HG03280 (cell line): Measurements from ENCODE around the gene UBE2E2.
A peak's percentile ranks its signal among the peaks of the same experiment; 100 is the strongest.

Source experiments
- ATAC-seq: cut with Tn5 transposase; IDR thresholded peaks from one replicate; pipeline ENCODE4 v1.9.1; 2021; ENCODE audit warnings: mild to moderate bottlenecking, moderate library complexity; ENCODE audit not compliant: unreplicated experiment

The UBE2E2 gene

GRCh38 chr3:23272820-23273219 lies 69.7 kb downstream of the UBE2E2 start:
- no peak for ATAC-seq

- ATAC-seq, result no peak
Measured at GRCh38 chr3:23275061-23275460, 71.9 kb downstream of the UBE2E2 start.

- ATAC-seq, result no peak
Measured at GRCh38 chr3:23275814-23276213, 72.7 kb downstream of the UBE2E2 start.

DNA sequence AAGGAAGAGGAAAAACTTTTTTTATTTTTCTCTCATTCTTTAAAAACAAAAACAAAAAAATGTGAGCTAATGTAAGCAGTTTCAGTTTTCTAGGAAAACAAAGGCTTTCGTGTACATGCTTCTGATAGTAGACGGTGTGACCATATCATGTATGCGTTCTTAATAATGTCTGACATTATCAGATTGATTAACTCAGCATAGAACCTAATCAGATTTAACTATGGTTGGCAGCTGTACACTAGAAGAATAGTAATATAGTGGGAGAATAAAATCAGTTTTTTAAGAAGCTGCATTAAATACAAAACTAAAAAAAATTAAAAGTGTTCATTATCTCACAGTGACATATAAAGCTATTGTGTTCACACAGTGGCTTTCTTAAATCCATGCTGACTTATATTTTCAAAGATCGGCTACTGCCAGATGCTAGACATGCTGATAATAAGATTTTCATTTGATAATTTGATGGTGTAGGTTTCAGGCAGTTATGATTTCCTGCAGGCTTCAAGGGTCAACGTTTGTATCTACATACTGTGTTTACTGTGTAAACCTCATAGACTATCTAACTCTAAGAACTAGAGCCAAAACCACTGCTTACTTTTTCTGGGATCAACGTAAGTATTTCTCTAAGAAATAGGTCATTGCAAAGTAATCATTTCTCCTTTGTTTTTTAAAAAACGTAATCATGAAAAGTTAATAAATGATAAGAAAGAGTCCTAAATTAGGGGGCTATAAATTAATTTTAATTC lies 74.0 kb downstream of the UBE2E2 start:
- no peak for ATAC-seq

- ATAC-seq, result no peak
Measured at GRCh38 chr3:23277688-23278087, 74.6 kb downstream of the UBE2E2 start.

- ATAC-seq, result no peak
Measured at GRCh38 chr3:23283625-23284024, 80.5 kb downstream of the UBE2E2 start.

GRCh38 chr3:23288286-23288685 lies 85.2 kb downstream of the UBE2E2 start:
- ATAC-seq, result no peak

DNA sequence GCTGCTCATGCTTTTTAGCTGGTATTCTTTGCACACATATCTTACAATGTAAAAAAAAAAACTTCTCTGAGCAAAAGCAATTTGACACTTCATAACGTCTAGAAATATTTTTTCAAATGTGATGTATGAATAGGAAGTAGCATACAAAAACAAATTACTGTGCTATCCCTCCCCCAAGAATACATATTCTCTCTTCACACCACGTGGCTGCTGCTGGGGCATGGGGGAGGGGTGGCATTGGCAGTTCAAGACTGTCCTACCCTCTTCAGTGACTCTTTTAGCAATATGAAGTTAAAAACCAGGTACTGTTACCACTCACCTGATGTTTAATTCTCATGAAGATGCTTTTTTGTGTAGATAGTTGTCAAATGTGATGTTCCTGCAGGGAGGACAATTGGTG lies 85.6 kb downstream of the UBE2E2 start:
- ATAC-seq, result no peak

DNA sequence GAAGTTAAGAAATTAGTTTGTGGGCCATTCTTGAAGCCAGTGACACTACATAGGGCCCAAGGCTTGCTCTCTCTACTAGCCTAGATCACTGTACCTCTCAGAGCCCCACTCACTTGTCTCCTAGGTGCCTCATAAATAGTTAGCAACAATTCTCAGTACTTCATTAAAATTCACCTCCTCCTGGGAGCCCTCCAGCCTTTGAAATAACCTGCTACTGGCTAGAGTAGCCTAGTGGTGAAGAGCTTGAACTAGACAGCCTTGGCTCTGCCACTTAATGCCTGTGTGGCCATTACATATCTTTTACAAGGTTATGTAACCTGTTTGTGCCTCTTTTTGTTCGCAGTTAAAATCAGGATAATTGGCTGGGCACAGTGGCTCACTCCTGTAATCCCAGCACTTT lies 89.3 kb downstream of the UBE2E2 start:
- ATAC-seq, result no peak

DNA sequence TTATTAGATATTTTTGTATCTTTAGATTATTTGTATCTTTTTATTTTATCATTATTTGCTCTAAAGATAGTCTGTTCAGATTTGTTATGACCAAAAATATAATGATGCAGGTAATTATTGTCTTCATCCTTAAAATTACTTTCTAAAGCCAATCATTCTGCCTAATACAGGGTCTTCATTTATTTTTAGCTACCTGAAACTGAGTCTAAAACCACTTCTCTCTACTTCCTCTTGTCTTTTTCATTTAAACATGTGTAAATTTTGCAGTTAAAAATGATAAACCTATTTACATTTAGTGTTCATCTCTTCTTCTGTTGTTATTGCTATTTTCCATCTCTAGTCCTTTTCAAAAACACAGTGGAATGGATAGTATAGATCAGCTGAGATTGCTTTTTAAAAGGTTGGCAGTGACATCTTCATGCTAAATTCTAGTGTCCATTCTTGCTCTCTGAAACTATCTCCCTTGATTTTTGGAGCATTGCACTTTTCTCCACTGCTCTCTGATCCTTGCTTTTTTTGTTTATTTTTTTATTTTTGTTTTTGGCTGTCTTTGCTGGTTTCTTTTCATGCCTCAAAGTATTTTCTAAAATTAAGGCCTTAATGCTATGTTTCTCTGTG lies 91.8 kb downstream of the UBE2E2 start:
- ATAC-seq, result peak; percentile 47

- ATAC-seq, result no peak
Measured at GRCh38 chr3:23301819-23302218, 98.7 kb downstream of the UBE2E2 start.

GRCh38 chr3:23302271-23302670 lies 99.1 kb downstream of the UBE2E2 start:
- no peak for ATAC-seq

DNA sequence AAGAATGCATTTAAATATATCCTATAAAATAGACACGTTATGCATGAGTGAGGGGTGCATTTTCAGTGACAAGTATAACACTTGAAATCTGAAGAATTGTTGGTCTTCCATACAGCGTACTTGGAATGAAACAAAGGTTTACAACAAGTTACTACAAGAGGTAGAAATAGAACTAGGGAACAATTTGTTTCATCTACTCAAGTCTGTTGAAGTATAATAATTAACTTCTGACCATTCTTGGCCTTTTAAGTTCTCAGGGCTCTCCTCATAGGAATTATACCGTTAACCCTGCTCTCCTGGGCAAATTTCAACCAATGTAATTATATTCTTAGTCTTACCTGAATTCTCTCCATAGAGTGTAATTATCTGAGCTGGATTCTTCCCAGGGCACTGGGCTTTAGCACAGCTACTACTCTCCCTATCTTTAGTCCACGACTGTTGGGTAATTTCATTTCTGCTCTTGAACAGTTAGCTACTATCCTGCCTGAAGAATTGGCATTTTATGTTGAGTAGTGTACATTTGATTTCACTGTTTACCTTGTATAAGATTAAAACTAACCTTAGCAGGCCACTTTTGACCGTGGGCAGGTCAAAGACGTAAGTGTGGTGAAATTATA lies 100.6 kb downstream of the UBE2E2 start:
- ATAC-seq, result no peak

- no peak for ATAC-seq
Measured at GRCh38 chr3:23304424-23304823, 101.3 kb downstream of the UBE2E2 start.

DNA sequence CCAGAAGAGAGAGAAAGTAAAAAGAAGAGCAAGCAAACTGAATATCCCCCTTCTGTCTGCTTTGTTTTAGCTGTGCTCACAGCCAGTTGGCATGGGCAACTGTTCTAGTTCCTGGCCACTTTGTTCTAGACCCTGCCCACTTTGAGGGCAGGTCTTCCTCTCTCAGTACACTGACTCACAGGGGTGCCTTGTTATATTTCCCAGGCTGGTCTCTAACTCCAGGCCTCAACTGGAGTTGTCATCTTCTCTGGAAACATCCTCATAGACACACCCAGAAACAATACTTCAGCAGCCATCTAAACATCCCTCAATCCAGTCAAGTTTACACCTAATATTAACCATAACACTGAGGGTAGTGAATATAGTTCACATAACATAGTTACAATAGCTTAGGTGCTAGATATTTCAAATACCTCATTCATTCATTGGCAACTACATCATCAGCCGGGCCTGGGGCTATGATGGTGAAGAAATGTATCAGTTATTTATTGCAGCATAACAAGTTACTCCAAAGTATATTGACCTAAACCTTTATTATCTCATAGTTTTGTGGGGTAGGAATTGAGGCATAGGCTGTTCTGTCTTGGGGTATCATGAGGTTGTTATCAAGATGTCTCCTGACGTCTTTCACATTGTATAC lies 106.0 kb downstream of the UBE2E2 start:
- ATAC-seq, result no peak

- ATAC-seq, result no peak
Measured at GRCh38 chr3:23312866-23313265, 109.7 kb downstream of the UBE2E2 start.

DNA sequence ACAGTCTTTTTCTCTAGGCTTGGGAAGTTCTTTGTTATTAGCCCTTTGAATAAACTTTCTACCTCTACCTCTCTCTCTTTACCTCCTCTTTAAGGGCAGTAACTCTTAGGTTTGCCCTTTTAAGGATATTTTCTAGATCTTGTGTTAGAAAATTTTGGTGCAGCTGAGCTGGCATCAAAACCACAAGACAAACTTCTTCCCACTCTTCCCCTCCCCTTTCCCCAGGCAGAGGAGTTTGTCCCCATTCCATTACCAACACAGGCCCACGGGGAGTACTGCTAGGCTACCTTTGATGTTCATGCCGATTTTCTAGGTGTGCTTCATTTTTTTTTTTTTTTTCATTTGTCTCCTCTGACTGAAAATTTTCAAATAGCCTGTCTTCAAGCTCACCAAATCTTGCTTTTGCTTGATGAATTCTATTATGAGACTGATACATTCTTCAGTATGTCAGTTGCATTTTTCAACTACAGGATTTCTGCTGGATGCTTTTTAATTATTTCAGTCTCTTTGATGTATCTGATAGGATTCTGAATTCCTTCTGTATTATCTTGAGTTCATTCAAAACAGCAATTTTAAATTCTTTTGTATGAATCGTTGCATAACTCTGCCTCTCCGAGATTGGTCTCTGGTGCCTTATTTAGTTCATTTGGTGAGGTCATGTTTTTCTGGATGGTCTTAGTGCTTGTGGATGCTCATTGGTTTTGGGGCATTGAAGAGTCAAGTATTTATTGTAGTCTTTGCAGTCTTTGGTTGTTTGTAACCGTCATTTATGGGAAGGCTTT lies 112.0 kb downstream of the UBE2E2 start:
- no peak for ATAC-seq

GRCh38 chr3:23316924-23317323 lies 113.8 kb downstream of the UBE2E2 start:
- no peak for ATAC-seq

DNA sequence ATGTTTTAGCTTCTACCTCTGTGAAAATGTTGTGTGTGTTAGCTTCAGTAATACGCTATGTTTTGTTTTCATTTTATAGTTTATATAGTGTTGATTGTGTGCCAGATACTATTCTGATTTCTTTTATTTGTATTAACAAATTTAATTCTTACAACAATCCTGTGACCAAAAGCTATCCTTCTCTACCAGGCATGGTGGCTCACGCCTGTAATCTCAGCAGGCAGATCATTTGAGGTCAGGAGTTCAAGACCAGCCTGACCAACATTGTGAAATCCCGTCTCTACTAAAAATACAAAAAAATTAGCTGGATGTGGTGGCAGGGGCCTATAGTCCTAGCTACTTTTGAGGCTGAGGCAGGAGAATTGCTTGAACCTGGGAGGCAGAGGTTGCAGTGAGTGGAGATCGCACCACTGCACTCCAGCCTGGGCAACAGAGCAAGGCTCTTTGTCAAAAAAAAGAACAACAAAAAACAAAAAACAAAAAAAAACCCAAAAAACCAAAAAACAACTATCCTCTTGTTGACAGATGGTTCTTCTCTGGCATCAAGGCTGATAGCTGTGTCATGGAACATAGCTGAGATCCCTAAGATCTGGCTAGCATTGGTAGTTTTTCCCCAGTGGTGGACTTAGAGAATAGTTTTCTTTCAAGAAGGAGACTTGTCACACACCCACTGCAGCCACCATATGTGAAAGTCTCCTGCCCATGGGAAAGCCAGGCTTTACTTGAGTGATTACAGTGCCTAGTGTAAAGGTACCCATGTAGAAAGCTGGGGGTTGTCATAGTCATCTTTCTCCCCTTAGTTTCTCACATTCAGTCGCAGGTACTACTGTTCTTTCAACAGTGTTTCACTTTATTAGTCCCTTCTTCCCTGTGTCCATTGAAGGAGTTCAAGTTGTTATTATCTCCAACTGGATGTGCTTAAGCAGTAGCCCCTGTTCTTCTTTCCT lies 116.5 kb downstream of the UBE2E2 start:
- no peak for ATAC-seq
